IMR-90 (cell line): ENCODE data around the gene CETN3. TPM values are rescaled to one million over a fixed set of nuclear protein-coding genes. Genes with fewer than 3 reads are reported as not detected.

Source experiments
- ATAC-seq: fragments of 200-7000 bp; cut with Tn5 transposase; 2 replicates; pipeline ENCODE4 v1.9.1; 2020; ENCODE audit warnings: low read depth, mild to moderate bottlenecking, moderate library complexity
- BruUV-seq: library from RNA; stranded (reverse); fragments of 400-500 nt; replicated peaks from 2 replicates; lab custom pipeline; 2021; lab: Mats Ljungman, UMichigan
- CTCF ChIA-PET: fragments of 300-600 bp; formaldehyde crosslinking; extraction: SDS; loops from one replicate; lab custom pipeline; 2021; ENCODE audit warnings: antibody characterized with exemption; lab: Yijun Ruan, JAX
- POLR2A ChIA-PET: fragments of 300-600 bp; sonication (Branson Sonifier 250); formaldehyde crosslinking; loops from one replicate; lab custom pipeline; 2022; ENCODE audit warnings: antibody characterized with exemption; ENCODE audit not compliant: unreplicated experiment; lab: Charles Lee
- DNase-seq: peaks from one replicate; pipeline ENCODE4 v3.0.0; 2013
- H2AFZ ChIP-seq: replicated peaks from 2 replicates; pipeline ENCODE3; 2013; ENCODE audit warnings: low read length, mild to moderate bottlenecking; ENCODE audit not compliant: poor library complexity
- H2AK5ac ChIP-seq: 2 replicates; pipeline ENCODE4 v1.6.1; 2013; ENCODE audit warnings: low read depth, low read length, inconsistent platforms
- H2AK9ac ChIP-seq: replicated peaks from 2 replicates; pipeline ENCODE3; 2013; ENCODE audit warnings: mild to moderate bottlenecking, low read depth, low read length, moderate library complexity; ENCODE audit not compliant: poor library complexity
- H2BK120ac ChIP-seq: 2 replicates; pipeline ENCODE4 v1.6.1; 2013; ENCODE audit warnings: low read depth, low read length, inconsistent platforms
- H2BK15ac ChIP-seq: 3 replicates; pipeline ENCODE4 v1.6.1; 2013; ENCODE audit warnings: low read depth, low read length, inconsistent platforms
- H2BK20ac ChIP-seq: 2 replicates; pipeline ENCODE4 v1.6.1; 2013; ENCODE audit warnings: low read depth, mild to moderate bottlenecking, inconsistent platforms, low read length, moderate library complexity
- H2BK5ac ChIP-seq: 2 replicates; pipeline ENCODE4 v1.6.1; 2013; ENCODE audit warnings: mild to moderate bottlenecking, low read depth, low read length, inconsistent platforms; ENCODE audit not compliant: poor library complexity, severe bottlenecking
- H3K14ac ChIP-seq: replicated peaks from 2 replicates; pipeline ENCODE4 v1.6.1; 2013; ENCODE audit warnings: low read depth, low read length, inconsistent platforms
- H3K18ac ChIP-seq: 2 replicates; pipeline ENCODE4 v1.6.1; 2013; ENCODE audit warnings: low read depth, low read length, control low read depth
- H3K23ac ChIP-seq: 2 replicates; pipeline ENCODE4 v1.6.1; 2013; ENCODE audit warnings: low read depth, low read length, inconsistent platforms
- H3K27ac ChIP-seq: 2 replicates; pipeline ENCODE4 v1.5.1; 2013; ENCODE audit warnings: mild to moderate bottlenecking, control low read depth, low read length; ENCODE audit not compliant: insufficient read depth
- H3K27me3 ChIP-seq: 2 replicates; pipeline ENCODE4 v1.6.1; 2013; ENCODE audit warnings: low read length; ENCODE audit not compliant: control insufficient read depth, insufficient read depth
- H3K36me3 ChIP-seq: 2 replicates; pipeline ENCODE4 v1.6.1; 2013; ENCODE audit warnings: low read length, mixed read lengths; ENCODE audit not compliant: control insufficient read depth, insufficient read depth
- H3K4ac ChIP-seq: 2 replicates; pipeline ENCODE4 v1.6.1; 2013; ENCODE audit warnings: low read depth, low read length, inconsistent platforms
- H3K4me1 ChIP-seq: 2 replicates; pipeline ENCODE4 v1.6.1; 2013; ENCODE audit warnings: low read length, mixed read lengths; ENCODE audit not compliant: control insufficient read depth, insufficient read depth
- H3K4me2 ChIP-seq: 2 replicates; pipeline ENCODE4 v1.6.1; 2013; ENCODE audit warnings: low read depth, mild to moderate bottlenecking, control low read depth, low read length, moderate library complexity
- H3K4me3 ChIP-seq: 2 replicates; pipeline ENCODE4 v1.5.1; 2013; ENCODE audit warnings: low read depth, mild to moderate bottlenecking, control low read depth, low read length, moderate library complexity; ENCODE audit not compliant: insufficient read depth
- H3K56ac ChIP-seq: 2 replicates; pipeline ENCODE4 v1.6.1; 2013; ENCODE audit warnings: low read length, inconsistent platforms; ENCODE audit not compliant: insufficient read depth; ENCODE audit errors: extremely low read depth
- H3K79me1 ChIP-seq, 2 experiments: 2 replicates each; pipeline ENCODE4 v1.6.1; 2013; ENCODE audit warnings: low read length in 2 of 2, inconsistent platforms in 1 of 2, low read depth in 1 of 2
- H3K9ac ChIP-seq: 2 replicates; pipeline ENCODE4 v1.6.1; 2013; ENCODE audit warnings: low read depth, low read length, control low read depth
- H3K9me1 ChIP-seq: 2 replicates; pipeline ENCODE4 v1.6.1; 2013; ENCODE audit warnings: low read length, inconsistent platforms; ENCODE audit not compliant: insufficient read depth
- H3K9me3 ChIP-seq: 2 replicates; pipeline ENCODE4 v1.6.1; 2013; ENCODE audit warnings: low read length; ENCODE audit not compliant: control insufficient read depth, insufficient read depth
- H4K20me1 ChIP-seq: 2 replicates; pipeline ENCODE4 v1.6.1; 2013; ENCODE audit warnings: low read length, inconsistent platforms; ENCODE audit not compliant: insufficient read depth
- H4K5ac ChIP-seq: 2 replicates; pipeline ENCODE4 v1.6.1; 2013; ENCODE audit warnings: mild to moderate bottlenecking, low read depth, low read length, control low read depth
- H4K8ac ChIP-seq, 2 experiments: 2 replicates each; pipeline ENCODE4 v1.6.1; 2013; ENCODE audit warnings: low read depth in 2 of 2, low read length in 2 of 2, control low read depth in 1 of 2, inconsistent platforms in 1 of 2
- H4K91ac ChIP-seq: 2 replicates; pipeline ENCODE4 v1.6.1; 2013; ENCODE audit warnings: low read depth, low read length, inconsistent platforms; ENCODE audit not compliant: insufficient read depth
- RFX5 ChIP-seq: IDR thresholded peaks from 2 replicates; pipeline ENCODE4 v1.8.0; 2012; ENCODE audit warnings: low read depth, mild to moderate bottlenecking, low read length, moderate library complexity
- WGBS, 2 experiments: methylation state at CpG; one replicate each; pipeline versions ENCODE4 v1.1.5 to v1.1.7; 2013; ENCODE audit warnings: missing lambda C conversion rate in 2 of 2; ENCODE audit not compliant: insufficient read length in 1 of 2; ENCODE audit errors: extremely low coverage in 2 of 2; 5-methylcytosine and 5-hydroxymethylcytosine counted together
- dilution Hi-C: fragments of 300-500 bp; cut with HindIII; formaldehyde crosslinking; loops from one replicate; pipeline ENCODE4 v1.14.3; 2018; ENCODE audit warnings: low sequenced_read_pairs; ENCODE audit not compliant: unreplicated experiment
- in situ Hi-C: fragments of 300-500 bp; cut with MboI; formaldehyde crosslinking; loops from 3 replicates; pipeline ENCODE4 v1.14.3; 2019; ENCODE audit warnings: low sequenced_read_pairs, inconsistent platforms, mixed read lengths
- intact Hi-C: fragments of 100-400 bp; cut with micrococcal nuclease; formaldehyde crosslinking; loops from 2 replicates; pipeline ENCODE4 v1.10.0; 2022
- polyA plus RNA-seq, 3 experiments: library from polyadenylated mRNA; depleted of rRNA; stranded (reverse); fragments of >200 nt; gene quantifications; 2 replicates each; pipeline ENCODE4 v1.2.3, GENCODE V29; 2012; ENCODE audit warnings: low replicate concordance in 1 of 3
- total RNA-seq: library from RNA; depleted of rRNA; stranded (reverse); fragments of >200 nt; gene quantifications from 2 replicates; pipeline ENCODE4 v1.2.3, GENCODE V29; 2012

Gene CETN3
- total and polyA plus RNA-seq, 2 of the 4 experiments (the other 2 are of a cell fraction), result 1.1 to 6.5 TPM

GRCh38 chr5:90421136-90421535 is 11.6 kb upstream of the CETN3 start:
- in situ Hi-C loops, result no loop called here
- H4K20me1 ChIP-seq, result no peaks in the 10 kb centered on the region

More at GRCh38 chr5:90421136-90421535, 11.6 kb upstream of the CETN3 start:
- intact Hi-C loops, result no loop called here
- Histone ChIP-seq H3K79me1 (no peaks in the 10 kb centered on the region), H3K4ac (no peak overlapping the region), H2AK5ac (no peak overlapping the region), H2BK5ac (no peak overlapping the region), H3K4me2 (no peak overlapping the region), H3K27me3 (peaks cover 3% of the 10 kb centered on the region), H2BK20ac (no peak overlapping the region), H4K5ac (no peak overlapping the region), H3K27ac (no peak overlapping the region), H3K4me1 (no peaks in the 10 kb centered on the region), H2AFZ (peak overlapping the region; percentile 49), H4K8ac (no peak overlapping the region), H2AK9ac (no peak overlapping the region), H2BK120ac (no peak overlapping the region), H2BK15ac (no peak overlapping the region), H3K9me1 (no peaks in the 10 kb centered on the region), H3K9ac (no peak overlapping the region), H3K36me3 (no peaks in the 10 kb centered on the region), H4K91ac (no peak overlapping the region), H3K23ac (no peak overlapping the region), H3K14ac (no peak overlapping the region), H3K18ac (no peak overlapping the region), H3K56ac (no peak overlapping the region), H3K4me3 (no peak overlapping the region), H3K9me3 (no peaks in the 10 kb centered on the region)
- WGBS, 2 experiments, result no CpG with 5 or more reads among the region's 4 CpGs
- no TSS peak for BruUV-seq
- ChIA-PET CTCF (interaction anchor here (0.6 to 1.2 kb wide), 2 partner anchors 10 to 109 kb away, joined by 3 to 7 read pairs; no protein-coding TSS in a partner anchor), POLR2A (no interaction called here)
- DNase-seq, result peak; percentile 6
- dilution Hi-C loops, result no loop called here
- peak; percentile 46; the same call in 1 of the 2 replicates for ATAC-seq
- no peak for TF ChIP-seq RFX5
